ENCODE measurements around the gene CREB3. TPM values are rescaled to one million over a fixed set of nuclear protein-coding genes. Genes with fewer than 3 reads are reported as not detected.

Gene CREB3, protein sequence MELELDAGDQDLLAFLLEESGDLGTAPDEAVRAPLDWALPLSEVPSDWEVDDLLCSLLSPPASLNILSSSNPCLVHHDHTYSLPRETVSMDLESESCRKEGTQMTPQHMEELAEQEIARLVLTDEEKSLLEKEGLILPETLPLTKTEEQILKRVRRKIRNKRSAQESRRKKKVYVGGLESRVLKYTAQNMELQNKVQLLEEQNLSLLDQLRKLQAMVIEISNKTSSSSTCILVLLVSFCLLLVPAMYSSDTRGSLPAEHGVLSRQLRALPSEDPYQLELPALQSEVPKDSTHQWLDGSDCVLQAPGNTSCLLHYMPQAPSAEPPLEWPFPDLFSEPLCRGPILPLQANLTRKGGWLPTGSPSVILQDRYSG
- total RNA-seq = 35.3 and 35.9 TPM in 2 replicates
- long read RNA-seq, transcript CREB3-201 (9 exons, 1,832 nt) = major isoform, 61 of 65 reads
- long read RNA-seq, partial matches to known transcripts = 1 of 65 reads
- long read RNA-seq, other reads (novel, unspliced or antisense) = 2 of 65 reads

GRCh38 chr9:35732185-35732799, at the start of gene CREB3, which contains the start of gene TLN1:
CREB3 (plus strand) TSS chr9:35732666; CDS start chr9:35732773, 107 bp downstream.
TLN1 (minus strand) TSS chr9:35732195; CDS start chr9:35725694, 6,501 bp downstream.
- H3K27ac Mint-ChIP-seq (ENCODE audit: unreplicated experiment) = peak within 1 kb of the TSS; percentile 96
- DNase-seq (ENCODE audit: low read depth, low spot score) = peak; percentile 89
- no peak for TF ChIP-seq CTCF (conservative IDR thresholded peaks at IDR 0.05)
- peaks cover 3% of the 10 kb centered on the region for H3K36me3 Mint-ChIP-seq (ENCODE audit: low read depth)
- H3K9me3 Mint-ChIP-seq = no peaks in the 10 kb centered on the region
- H3K27me3 Mint-ChIP-seq (ENCODE audit: low read depth) = no peaks in the 10 kb centered on the region
- peaks cover 23% of the 10 kb centered on the region for H3K4me1 Mint-ChIP-seq
- peak within 1 kb of the TSS; percentile 99 for H3K4me3 Mint-ChIP-seq

GRCh38 chr9:35683323-35683722, 49.1 kb upstream of the CREB3 start:
- TF ChIP-seq CTCF (conservative IDR thresholded peaks at IDR 0.05) = no peak
- Mint-ChIP-seq H3K36me3 (ENCODE audit: low read depth) (peaks cover 9% of the 10 kb centered on the region), H3K4me3 (peak overlapping the region; percentile 38), H3K9me3 (no peaks in the 10 kb centered on the region), H3K4me1 (peaks cover 28% of the 10 kb centered on the region), H3K27ac (ENCODE audit: unreplicated experiment) (peak overlapping the region; percentile 67), H3K27me3 (ENCODE audit: low read depth) (no peaks in the 10 kb centered on the region)
- DNase-seq (ENCODE audit: low read depth, low spot score) = no peak

DNA sequence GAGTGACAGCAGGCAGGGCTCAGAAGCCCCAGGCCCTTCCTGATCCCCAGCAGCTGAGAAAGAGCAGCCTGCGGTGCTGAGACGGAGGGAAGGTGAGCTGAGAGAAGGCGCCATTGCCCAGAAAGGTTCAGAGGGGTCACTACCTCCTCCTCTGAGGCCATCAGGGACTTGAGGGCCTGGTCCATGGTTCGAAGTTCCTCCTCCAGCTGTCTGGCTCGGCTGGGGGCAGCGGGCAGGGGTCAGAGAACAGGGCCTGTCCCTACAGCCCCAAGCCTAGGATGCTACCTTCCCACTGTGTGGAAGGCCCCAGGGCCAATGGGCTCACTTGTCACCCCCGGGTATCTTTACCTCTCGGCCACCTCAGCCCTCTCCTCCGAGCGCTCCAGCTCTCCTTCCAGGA, 47.5 kb upstream of the CREB3 start:
- DNase-seq (ENCODE audit: low read depth, low spot score) = no peak
- H3K4me3 Mint-ChIP-seq = no peak overlapping the region
- peaks cover 39% of the 10 kb centered on the region for H3K4me1 Mint-ChIP-seq
- H3K9me3 Mint-ChIP-seq = no peaks in the 10 kb centered on the region
- TF ChIP-seq CTCF (conservative IDR thresholded peaks at IDR 0.05) = no peak
- H3K36me3 Mint-ChIP-seq (ENCODE audit: low read depth) = peaks cover 9% of the 10 kb centered on the region
- H3K27me3 Mint-ChIP-seq (ENCODE audit: low read depth) = no peaks in the 10 kb centered on the region
- H3K27ac Mint-ChIP-seq (ENCODE audit: unreplicated experiment) = no peak overlapping the region

- no peak for DNase-seq (ENCODE audit: low read depth, low spot score)
- Mint-ChIP-seq H3K4me1 (peaks cover 39% of the 10 kb centered on the region), H3K9me3 (no peaks in the 10 kb centered on the region), H3K4me3 (no peak overlapping the region), H3K36me3 (ENCODE audit: low read depth) (peaks cover 9% of the 10 kb centered on the region), H3K27me3 (ENCODE audit: low read depth) (no peaks in the 10 kb centered on the region), H3K27ac (ENCODE audit: unreplicated experiment) (peak overlapping the region; percentile 35)
- no peak for TF ChIP-seq CTCF (conservative IDR thresholded peaks at IDR 0.05)
Observed at GRCh38 chr9:35685506-35685905, 47.0 kb upstream of the CREB3 start.

DNA sequence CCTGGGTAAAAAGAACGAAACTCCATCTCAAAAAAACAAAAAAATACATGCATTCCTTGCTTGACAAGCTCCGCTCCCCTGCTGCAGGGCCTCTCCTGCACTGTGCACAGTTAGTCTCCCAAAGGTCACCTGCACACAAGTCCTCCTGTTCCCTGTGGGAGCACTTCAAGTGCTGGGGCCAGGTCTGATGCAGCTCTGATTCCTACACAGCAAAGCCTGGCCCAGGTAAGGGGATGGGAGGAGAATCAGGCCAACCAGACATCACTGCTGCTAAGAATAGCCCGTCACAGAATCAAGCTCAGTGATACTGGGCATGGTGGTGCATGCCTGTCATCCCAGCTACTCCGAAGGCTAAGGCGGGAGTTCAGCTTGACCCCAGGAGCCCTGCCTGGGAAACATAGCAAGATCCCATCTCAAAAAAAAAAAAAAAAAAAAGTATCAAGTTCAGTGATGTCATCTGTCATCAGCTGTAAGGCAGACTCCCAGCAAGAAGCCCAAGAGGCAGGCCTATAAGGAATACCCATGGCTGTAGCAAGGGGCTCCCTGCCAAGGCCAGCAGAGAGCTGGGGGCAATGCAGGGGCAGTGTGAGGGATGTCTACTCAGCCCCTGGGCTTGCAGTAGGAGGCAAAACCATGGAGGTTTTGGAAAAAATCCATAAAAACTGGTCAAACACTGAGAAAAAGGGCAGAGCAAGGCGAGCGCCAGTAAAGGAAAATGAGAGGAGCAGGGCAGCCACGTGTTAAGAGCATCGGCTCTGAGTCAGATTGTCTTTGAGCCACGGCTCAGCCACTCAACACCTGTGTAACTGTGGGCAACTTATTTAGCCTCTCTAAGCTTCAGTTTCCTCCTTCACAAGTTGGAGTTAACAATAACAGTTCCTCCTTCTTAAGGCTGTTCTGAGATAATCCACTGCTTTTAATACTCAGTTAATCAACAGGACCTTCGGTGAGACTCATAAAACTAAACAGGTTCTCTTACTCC, 46.0 kb upstream of the CREB3 start:
- no peak for TF ChIP-seq CTCF (conservative IDR thresholded peaks at IDR 0.05)
- Mint-ChIP-seq H3K9me3 (no peaks in the 10 kb centered on the region), H3K4me3 (peak overlapping the region; percentile 87), H3K27me3 (ENCODE audit: low read depth) (no peaks in the 10 kb centered on the region), H3K27ac (ENCODE audit: unreplicated experiment) (no peak overlapping the region), H3K4me1 (peaks cover 38% of the 10 kb centered on the region), H3K36me3 (ENCODE audit: low read depth) (peaks cover 9% of the 10 kb centered on the region)
- DNase-seq (ENCODE audit: low read depth, low spot score) = no peak
